Osteoblast (primary cell): ENCODE results near the gene TMEM190. TPM values are rescaled to one million over a fixed set of nuclear protein-coding genes. Genes with fewer than 3 reads are reported as not detected.

Source experiments
- DNase-seq: peaks from one replicate; pipeline ENCODE4 v3.0.0; 2011; ENCODE audit warnings: low spot score, mixed read lengths; ENCODE audit not compliant: insufficient read length; ENCODE audit errors: missing footprints
- H2AFZ ChIP-seq: 2 replicates; pipeline ENCODE4 v1.6.0; 2011; ENCODE audit warnings: mild to moderate bottlenecking, low read length
- H3K27ac ChIP-seq: 2 replicates; pipeline ENCODE4 v1.5.1; 2011; ENCODE audit warnings: mild to moderate bottlenecking, low read depth, low read length, moderate library complexity
- H3K27me3 ChIP-seq: 2 replicates; pipeline ENCODE4 v1.6.0; 2012; ENCODE audit warnings: mild to moderate bottlenecking, control low read depth, inconsistent platforms, low read length, moderate library complexity; ENCODE audit not compliant: insufficient read depth
- H3K36me3 ChIP-seq: 2 replicates; pipeline ENCODE4 v1.5.1; 2011; ENCODE audit warnings: mild to moderate bottlenecking, low read length, control low read depth, moderate library complexity; ENCODE audit not compliant: insufficient read depth
- H3K4me1 ChIP-seq: 2 replicates; pipeline ENCODE4 v1.5.1; 2011; ENCODE audit warnings: mild to moderate bottlenecking, low read length, control low read depth, moderate library complexity; ENCODE audit not compliant: insufficient read depth
- H3K4me2 ChIP-seq: 2 replicates; pipeline ENCODE4 v1.6.0; 2011; ENCODE audit warnings: mild to moderate bottlenecking, low read length; ENCODE audit not compliant: insufficient read depth
- H3K4me3 ChIP-seq: fragments of 200-600 bp; sonication (generic); 3 replicates; pipeline ENCODE4 v1.5.1; 2012; ENCODE audit warnings: mild to moderate bottlenecking, low read length, inconsistent platforms; ENCODE audit not compliant: insufficient read depth
- H3K79me2 ChIP-seq: 2 replicates; pipeline ENCODE4 v1.6.0; 2012; ENCODE audit warnings: mild to moderate bottlenecking, low read length, control low read depth, inconsistent platforms; ENCODE audit not compliant: insufficient read depth
- H3K9me3 ChIP-seq: 2 replicates; pipeline ENCODE4 v1.5.1; 2011; ENCODE audit warnings: low read depth, low read length, control low read depth
- H4K20me1 ChIP-seq: 2 replicates; pipeline ENCODE4 v1.6.0; 2012; ENCODE audit warnings: mild to moderate bottlenecking, low read length, control low read depth; ENCODE audit not compliant: insufficient read depth
- CTCF ChIP-seq: IDR thresholded peaks from 2 replicates; pipeline ENCODE4 v1.5.1; 2011; ENCODE audit warnings: mild to moderate bottlenecking, low read depth, low read length, moderate library complexity; ENCODE audit errors: extremely low read depth
- total RNA-seq: library from RNA; depleted of rRNA; stranded (reverse); fragments of >200 nt; gene quantifications from 2 replicates; pipeline ENCODE4 v1.2.3, GENCODE V29; 2012

Gene TMEM190
- total RNA-seq, 1 donor: not detected

DNA sequence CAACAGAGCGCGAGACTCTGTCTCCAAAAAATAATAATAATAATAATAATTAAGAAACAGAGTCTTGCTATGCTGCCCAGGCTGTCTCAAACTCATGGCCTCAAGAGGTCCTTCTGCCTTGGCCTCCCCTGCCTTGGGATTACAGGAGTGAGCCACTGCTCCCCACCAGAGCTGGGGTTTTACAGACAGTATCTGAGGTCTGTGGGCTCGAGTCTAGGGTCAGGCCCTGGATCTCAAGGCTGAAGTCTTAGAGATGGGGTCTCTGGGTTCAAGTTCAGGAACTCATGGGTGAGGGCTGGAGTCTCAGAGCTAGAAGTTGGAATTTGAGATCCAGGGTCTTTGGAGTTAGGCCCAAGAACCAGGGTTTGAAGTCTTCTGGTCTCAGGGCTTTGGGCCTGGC lies 9.8 kb upstream of the TMEM190 start:
- no peak for DNase-seq
- no peak overlapping the region for H2AFZ ChIP-seq
- no peaks in the 10 kb centered on the region for H3K9me3 ChIP-seq
- peaks cover 6% of the 10 kb centered on the region for H3K36me3 ChIP-seq
- no peak overlapping the region for H3K4me3 ChIP-seq
- H3K4me2 ChIP-seq: no peak overlapping the region
- no peaks in the 10 kb centered on the region for H4K20me1 ChIP-seq
- no peaks in the 10 kb centered on the region for H3K79me2 ChIP-seq
- TF ChIP-seq CTCF: no peak
- no peaks in the 10 kb centered on the region for H3K27me3 ChIP-seq
- H3K27ac ChIP-seq: no peak overlapping the region
- peaks cover 11% of the 10 kb centered on the region for H3K4me1 ChIP-seq

DNA sequence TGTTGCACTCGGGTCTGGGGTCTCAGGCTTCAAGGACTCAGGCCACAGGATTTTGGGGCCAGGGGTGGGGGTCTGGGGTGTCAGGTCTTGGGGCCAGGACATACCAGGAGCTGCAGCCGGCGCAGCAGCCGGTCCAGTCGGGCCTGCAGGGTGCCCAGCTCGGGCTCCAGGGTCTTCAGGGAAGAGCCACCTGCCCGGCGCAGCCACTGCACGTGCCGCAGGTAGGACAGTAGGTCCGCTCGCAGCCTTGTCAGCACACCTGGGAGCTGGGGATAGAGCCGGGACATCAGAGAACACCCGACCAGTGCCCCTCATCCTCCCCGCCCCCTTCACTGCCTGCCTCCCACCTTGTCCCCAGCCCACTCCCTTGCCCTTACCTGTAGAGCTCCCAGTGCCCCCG lies 8.5 kb upstream of the TMEM190 start:
- Histone ChIP-seq H3K79me2 (no peaks in the 10 kb centered on the region), H2AFZ (no peak overlapping the region), H4K20me1 (no peaks in the 10 kb centered on the region), H3K27me3 (no peaks in the 10 kb centered on the region), H3K4me3 (no peak overlapping the region), H3K27ac (no peak overlapping the region), H3K4me1 (peaks cover 15% of the 10 kb centered on the region), H3K4me2 (no peak overlapping the region), H3K9me3 (no peaks in the 10 kb centered on the region), H3K36me3 (peaks cover 6% of the 10 kb centered on the region)
- TF ChIP-seq CTCF: no peak
- no peak for DNase-seq

GRCh38 chr19:55368701-55369563 lies 7.7 kb upstream of the TMEM190 start:
- Histone ChIP-seq H3K27ac (peak overlapping the region; percentile 28), H2AFZ (peak overlapping the region; percentile 15), H3K4me1 (peaks cover 15% of the 10 kb centered on the region), H3K4me2 (peak overlapping the region; percentile 67), H3K79me2 (no peaks in the 10 kb centered on the region), H3K36me3 (peaks cover 6% of the 10 kb centered on the region), H3K27me3 (no peaks in the 10 kb centered on the region), H3K9me3 (no peaks in the 10 kb centered on the region), H3K4me3 (peak overlapping the region; percentile 69), H4K20me1 (no peaks in the 10 kb centered on the region)
- peak; percentile 100 for DNase-seq
- no peak for TF ChIP-seq CTCF

GRCh38 chr19:55369653-55370304 lies 6.8 kb upstream of the TMEM190 start:
- Histone ChIP-seq H3K27ac (peak overlapping the region; percentile 51), H3K79me2 (no peaks in the 10 kb centered on the region), H3K4me1 (peaks cover 21% of the 10 kb centered on the region), H2AFZ (peak overlapping the region; percentile 51), H3K27me3 (no peaks in the 10 kb centered on the region), H3K4me3 (peak overlapping the region; percentile 77), H4K20me1 (no peaks in the 10 kb centered on the region), H3K9me3 (no peaks in the 10 kb centered on the region), H3K4me2 (peak overlapping the region; percentile 79), H3K36me3 (peaks cover 6% of the 10 kb centered on the region)
- peak; percentile 100 for DNase-seq
- no peak for TF ChIP-seq CTCF
